LNCAP (cell line): ENCODE measurements around the gene OSBPL3.

ENCODE experiments used
- CTCF ChIP-seq: fragments of 450-650 bp; IDR thresholded peaks from 2 replicates; pipeline ENCODE4 v1.5.1; 2017; ENCODE audit warnings: mild to moderate bottlenecking

Gene OSBPL3

GRCh38 chr7:24979863-24980533, at the start of gene OSBPL3:
TSS of gene OSBPL3 (minus strand) at chr7:24980178. CDS start at chr7:24892472, 87,706 bp downstream.
- no peak for TF ChIP-seq CTCF

- no peak for TF ChIP-seq CTCF
Observed at GRCh38 chr7:25029075-25029474, 49.1 kb upstream of the OSBPL3 start.

GRCh38 chr7:25028370-25029021, 48.5 kb upstream of the OSBPL3 start:
- no peak for TF ChIP-seq CTCF

- TF ChIP-seq CTCF, result no peak
Observed at GRCh38 chr7:25026156-25026555, 46.2 kb upstream of the OSBPL3 start.

GRCh38 chr7:25025218-25025671, 45.3 kb upstream of the OSBPL3 start:
- no peak for TF ChIP-seq CTCF

- no peak for TF ChIP-seq CTCF
Observed at GRCh38 chr7:25024066-25024465, 44.1 kb upstream of the OSBPL3 start.

- TF ChIP-seq CTCF, result no peak
Observed at GRCh38 chr7:25014756-25015155, 34.8 kb upstream of the OSBPL3 start.
